Mesodermal cell (in vitro differentiated cells): ENCODE data around the gene LPCAT4.
"Not testable (repeated sequence)": the region's sequence is repeated elsewhere in the genome, so short reads cannot be mapped to it uniquely, and the experiment has no call there.

Experiments used
- H3K27ac ChIP-seq: 2 replicates; pipeline ENCODE4 v1.7.0; 2013; ENCODE audit warnings: mild to moderate bottlenecking, low read depth, low read length, moderate library complexity; ENCODE audit not compliant: severe bottlenecking
- H3K36me3 ChIP-seq: 2 replicates; pipeline ENCODE4 v1.7.1; 2013; ENCODE audit warnings: mild to moderate bottlenecking, low read length, moderate library complexity; ENCODE audit not compliant: control insufficient read depth, insufficient read depth
- H3K4me1 ChIP-seq: one replicate; pipeline ENCODE4 v1.7.1; 2013; ENCODE audit warnings: mild to moderate bottlenecking, low read length; ENCODE audit not compliant: insufficient read depth, control insufficient read depth, poor library complexity, severe bottlenecking
- H3K4me3 ChIP-seq: 2 replicates; pipeline ENCODE4 v1.7.0; 2013; ENCODE audit warnings: low read length, control low read depth, mild to moderate bottlenecking; ENCODE audit not compliant: insufficient read depth, poor library complexity, severe bottlenecking; ENCODE audit errors: extremely low read depth
- H3K9me3 ChIP-seq: 2 replicates; pipeline ENCODE4 v1.7.1; 2013; ENCODE audit warnings: mild to moderate bottlenecking, low read length, moderate library complexity; ENCODE audit not compliant: control insufficient read depth
- WGBS, 2 experiments: methylation state at CpG; one replicate each; pipeline ENCODE4 v1.1.5; 2013; ENCODE audit warnings: missing lambda C conversion rate in 2 of 2; ENCODE audit not compliant: insufficient coverage in 2 of 2; 5-methylcytosine and 5-hydroxymethylcytosine counted together

LPCAT4 gene

DNA sequence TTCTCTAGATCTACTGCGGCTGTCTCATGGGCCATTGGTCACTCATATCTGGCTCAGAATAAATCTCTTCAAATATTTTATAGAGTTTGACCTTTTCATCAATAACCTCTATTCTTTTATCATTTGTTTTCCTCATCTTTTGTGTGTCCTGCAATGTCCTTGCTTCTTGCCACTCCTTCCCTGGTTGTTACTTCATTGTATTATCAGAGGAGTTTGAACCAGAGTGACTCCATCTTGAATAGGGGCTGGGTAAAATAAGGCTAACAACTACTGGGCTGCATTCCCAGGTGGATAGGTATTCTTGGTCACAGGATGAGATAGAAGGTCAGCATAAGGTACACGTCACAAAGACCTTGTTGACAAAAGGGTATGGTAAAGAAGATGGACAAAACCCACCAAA lies 9.9 kb upstream of the LPCAT4 start:
- Histone ChIP-seq H3K9me3 (no peaks in the 10 kb centered on the region), H3K4me1 (no peaks in the 10 kb centered on the region), H3K36me3 (no peaks in the 10 kb centered on the region), H3K27ac (no peak overlapping the region), H3K4me3 (no peak overlapping the region)
- 100% methylated on average over 1 to 2 of the region's 2 CpGs for WGBS, 2 experiments

DNA sequence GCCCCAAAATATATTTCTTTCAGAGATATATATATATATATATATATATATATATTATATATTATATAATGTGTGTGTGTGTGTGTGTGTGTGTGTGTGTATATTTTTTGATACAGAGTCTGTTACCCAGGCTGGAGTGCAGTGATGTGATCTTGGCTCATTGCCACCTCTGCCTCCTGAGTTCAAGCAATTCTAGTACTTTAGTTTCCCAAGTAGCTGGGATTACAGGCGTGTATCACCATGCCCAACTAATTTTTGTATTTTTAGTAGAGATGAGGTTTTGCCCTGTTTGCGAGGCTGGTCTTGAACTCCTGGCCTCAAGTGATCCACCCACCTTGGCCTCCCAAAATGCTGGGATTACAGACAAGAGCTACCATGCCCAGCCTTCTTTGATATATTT lies 8.5 kb upstream of the LPCAT4 start:
- not testable (repeated sequence) for H3K36me3 ChIP-seq, H3K9me3 ChIP-seq, H3K4me1 ChIP-seq, H3K27ac ChIP-seq, H3K4me3 ChIP-seq
- WGBS, 2 experiments: 100% methylated on average over 1 of the region's 2 CpGs; no CpG with 5 or more reads in 1 of the 2 experiments

DNA sequence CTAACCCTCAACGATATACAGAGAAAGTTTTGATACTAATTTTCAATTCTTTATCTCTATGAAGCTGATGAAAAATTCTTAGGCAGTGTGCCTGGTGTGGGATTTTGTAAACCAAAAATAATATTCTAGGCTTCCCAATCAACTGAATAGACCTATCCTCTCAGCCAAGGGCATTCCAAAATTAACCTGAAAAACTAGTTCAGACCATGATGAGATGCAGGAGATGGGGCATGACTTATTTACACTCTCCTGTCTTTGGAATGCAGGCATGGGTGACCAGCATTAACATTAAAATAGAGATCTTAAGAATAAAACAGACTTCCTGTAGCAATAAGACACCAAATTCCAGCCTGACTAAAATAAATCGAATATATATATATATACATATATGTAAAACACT lies 7.8 kb upstream of the LPCAT4 start:
- no peaks in the 10 kb centered on the region for H3K9me3 ChIP-seq
- WGBS, 2 experiments: no CpG with 5 or more reads among the region's 2 CpGs
- H3K27ac ChIP-seq: no peak overlapping the region
- H3K4me3 ChIP-seq: no peak overlapping the region
- H3K36me3 ChIP-seq: no peaks in the 10 kb centered on the region
- H3K4me1 ChIP-seq: no peaks in the 10 kb centered on the region

GRCh38 chr15:34373951-34374350 lies 7.0 kb upstream of the LPCAT4 start:
- WGBS, 2 experiments: 88 to 97% methylated on average over 8 of the region's 8 CpGs
- no peaks in the 10 kb centered on the region for H3K9me3 ChIP-seq
- no peaks in the 10 kb centered on the region for H3K36me3 ChIP-seq
- H3K27ac ChIP-seq: no peak overlapping the region
- H3K4me3 ChIP-seq: no peak overlapping the region
- no peaks in the 10 kb centered on the region for H3K4me1 ChIP-seq

DNA sequence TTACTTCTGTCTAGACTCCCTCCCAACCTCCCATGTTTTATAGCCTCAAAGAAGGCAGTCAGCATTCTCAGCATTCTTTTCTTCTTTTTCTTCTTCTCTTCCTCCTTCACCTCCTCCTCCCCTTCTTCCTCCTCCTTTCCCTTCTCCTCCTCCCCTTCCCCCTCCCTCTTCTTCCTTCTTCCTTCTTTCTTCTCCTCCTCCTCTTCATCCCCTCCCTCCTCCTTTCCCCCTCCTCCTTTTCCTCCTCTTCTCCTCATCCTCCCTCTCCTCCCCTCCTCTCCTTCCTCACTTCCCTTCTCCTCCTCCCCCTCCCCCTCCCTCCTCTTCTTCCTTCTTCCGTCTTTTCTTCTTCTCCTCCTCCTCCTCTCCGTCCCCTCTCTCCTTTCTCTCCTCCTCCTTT lies 3.6 kb upstream of the LPCAT4 start:
- Histone ChIP-seq H3K27ac (no peak overlapping the region), H3K36me3 (no peaks in the 10 kb centered on the region), H3K4me1 (no peaks in the 10 kb centered on the region), H3K4me3 (no peak overlapping the region), H3K9me3 (no peaks in the 10 kb centered on the region)
- 0 to 45% methylated on average over 1 to 2 of the region's 2 CpGs for WGBS, 2 experiments

DNA sequence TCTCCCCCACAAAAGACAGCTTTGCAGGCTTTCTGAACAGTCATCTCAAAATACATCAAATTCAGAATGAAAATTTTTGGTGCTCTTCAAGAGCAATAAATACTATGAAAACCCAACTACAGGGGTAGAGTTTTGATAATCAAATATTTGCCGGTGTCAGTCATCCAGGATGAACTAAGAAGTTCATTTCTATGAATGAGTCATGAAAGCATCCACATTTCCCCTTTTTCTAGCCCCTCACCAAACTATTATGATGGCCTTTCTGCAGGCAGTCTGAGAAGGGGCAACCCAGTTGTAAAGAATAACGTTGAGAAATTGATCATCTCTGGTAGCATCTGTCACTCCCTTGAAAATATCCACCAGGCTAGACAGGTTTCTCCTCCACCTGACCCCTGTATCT lies 3.1 kb upstream of the LPCAT4 start:
- H3K4me1 ChIP-seq: peaks cover 2% of the 10 kb centered on the region
- H3K9me3 ChIP-seq: no peaks in the 10 kb centered on the region
- 56 to 100% methylated on average over 1 of the region's 2 CpGs for WGBS, 2 experiments
- no peak overlapping the region for H3K4me3 ChIP-seq
- no peak overlapping the region for H3K27ac ChIP-seq
- no peaks in the 10 kb centered on the region for H3K36me3 ChIP-seq

DNA sequence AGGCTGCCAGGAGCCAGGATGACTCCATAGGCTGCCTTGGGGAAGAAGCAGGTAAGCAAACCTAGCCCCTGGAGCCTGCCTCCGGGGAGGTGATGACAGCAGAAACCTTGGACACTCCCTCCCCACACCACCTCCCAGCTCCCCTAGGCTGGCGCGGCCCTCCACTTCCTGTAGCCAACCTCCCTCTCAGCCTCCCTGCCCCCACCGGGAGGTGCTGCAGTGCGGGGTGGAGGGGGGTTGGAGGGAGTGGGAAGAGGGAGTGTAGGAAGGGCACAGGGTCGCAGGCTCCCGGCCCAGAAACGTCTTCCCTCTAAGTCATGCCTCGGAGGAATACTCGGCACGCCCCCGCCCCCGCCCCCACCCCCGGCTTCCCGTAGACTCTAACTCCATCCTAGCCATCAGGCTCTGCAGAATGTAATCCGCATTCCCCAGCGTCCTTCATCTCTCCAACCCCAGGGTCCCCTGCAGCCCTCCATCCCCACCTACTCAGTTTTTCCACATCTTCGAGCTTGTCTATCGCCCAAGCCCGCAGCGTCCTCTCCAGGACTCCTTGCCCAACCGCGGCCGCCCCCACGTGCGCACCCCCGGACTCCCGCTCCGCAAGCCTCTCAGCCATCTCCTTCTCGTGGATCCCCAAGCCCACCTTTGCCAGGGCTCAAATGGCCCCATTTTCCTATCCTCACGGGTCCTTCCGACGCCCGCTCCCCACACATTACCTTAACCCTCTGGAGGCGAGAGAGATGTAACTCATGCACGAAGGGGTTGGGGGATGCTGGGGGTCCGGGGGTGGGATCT lies 528 bp downstream of the LPCAT4 start:
- 0% methylated on average over 16 to 23 of the region's 37 CpGs for WGBS, 2 experiments
- H3K27ac ChIP-seq: peak overlapping the region; percentile 69

DNA sequence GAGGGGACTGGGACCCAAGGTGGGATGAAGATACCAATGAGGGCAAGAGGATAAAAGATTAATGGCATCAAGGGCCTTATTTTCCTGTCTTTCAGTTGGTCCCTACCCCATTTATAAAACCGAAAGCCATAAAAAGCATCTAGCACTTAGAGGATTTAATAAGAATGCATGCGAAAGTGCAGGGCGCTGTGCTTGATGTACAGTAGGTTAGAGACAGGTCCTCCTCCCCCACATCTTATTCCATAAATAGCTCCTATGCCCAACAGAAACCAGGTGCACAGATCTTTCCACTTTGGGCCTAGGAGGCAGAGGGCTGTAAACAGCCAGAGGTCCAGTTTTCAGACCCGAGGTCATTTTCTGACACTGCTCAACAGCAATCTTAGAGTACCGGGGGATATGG lies 1.2 kb downstream of the LPCAT4 start:
- H3K9me3 ChIP-seq: no peaks in the 10 kb centered on the region
- 0 to 23% methylated on average over 1 to 2 of the region's 5 CpGs for WGBS, 2 experiments
- H3K4me1 ChIP-seq: peaks cover 4% of the 10 kb centered on the region
- peak overlapping the region; percentile 81 for H3K4me3 ChIP-seq
- peaks cover 36% of the 10 kb centered on the region for H3K36me3 ChIP-seq
- peak overlapping the region; percentile 36 for H3K27ac ChIP-seq

More for the DNA sequence above, 528 bp downstream of the LPCAT4 start:
- Histone ChIP-seq H3K4me1 (peaks cover 4% of the 10 kb centered on the region), H3K36me3 (peaks cover 30% of the 10 kb centered on the region), H3K4me3 (peak overlapping the region; percentile 81), H3K9me3 (no peaks in the 10 kb centered on the region)

- Histone ChIP-seq H3K4me3 (peak overlapping the region; percentile 81), H3K9me3 (no peaks in the 10 kb centered on the region), H3K36me3 (peaks cover 36% of the 10 kb centered on the region), H3K4me1 (peaks cover 4% of the 10 kb centered on the region), H3K27ac (no peak overlapping the region)
- 84 to 95% methylated on average over 14 of the region's 16 CpGs for WGBS, 2 experiments
Observed at GRCh38 chr15:34365091-34365825, 1.7 kb downstream of the LPCAT4 start.

GRCh38 chr15:34364041-34364440 lies 3.0 kb downstream of the LPCAT4 start:
- Histone ChIP-seq H3K36me3 (peaks cover 46% of the 10 kb centered on the region), H3K27ac (no peak overlapping the region), H3K4me1 (peaks cover 4% of the 10 kb centered on the region), H3K9me3 (no peaks in the 10 kb centered on the region), H3K4me3 (no peak overlapping the region)
- WGBS, 2 experiments: 100% methylated on average over 1 to 2 of the region's 8 CpGs
